Fibroblast of lung (primary cell): ENCODE data around the gene RAB8A.

Experiments
- EZH2 ChIP-seq: IDR thresholded peaks from 2 replicates; pipeline ENCODE4 v1.5.1; 2012; ENCODE audit warnings: low read length, control low read depth, mild to moderate bottlenecking; ENCODE audit errors: missing control alignments
- TF ChIP-seq, protein P1 (sequence below), 2 donors: IDR thresholded peaks in 1 of 2; conservative IDR thresholded peaks in 1 of 2; 1 replicate in 1 of 2; 2 replicates in 1 of 2; pipeline ENCODE4 v1.5.1; 2011 to 2012; ENCODE audit warnings: low read length in 2 of 2, control low read depth in 1 of 2, inconsistent platforms in 1 of 2, low read depth in 1 of 2, mild to moderate bottlenecking in 1 of 2

- TF ChIP-seq, protein P1, sequence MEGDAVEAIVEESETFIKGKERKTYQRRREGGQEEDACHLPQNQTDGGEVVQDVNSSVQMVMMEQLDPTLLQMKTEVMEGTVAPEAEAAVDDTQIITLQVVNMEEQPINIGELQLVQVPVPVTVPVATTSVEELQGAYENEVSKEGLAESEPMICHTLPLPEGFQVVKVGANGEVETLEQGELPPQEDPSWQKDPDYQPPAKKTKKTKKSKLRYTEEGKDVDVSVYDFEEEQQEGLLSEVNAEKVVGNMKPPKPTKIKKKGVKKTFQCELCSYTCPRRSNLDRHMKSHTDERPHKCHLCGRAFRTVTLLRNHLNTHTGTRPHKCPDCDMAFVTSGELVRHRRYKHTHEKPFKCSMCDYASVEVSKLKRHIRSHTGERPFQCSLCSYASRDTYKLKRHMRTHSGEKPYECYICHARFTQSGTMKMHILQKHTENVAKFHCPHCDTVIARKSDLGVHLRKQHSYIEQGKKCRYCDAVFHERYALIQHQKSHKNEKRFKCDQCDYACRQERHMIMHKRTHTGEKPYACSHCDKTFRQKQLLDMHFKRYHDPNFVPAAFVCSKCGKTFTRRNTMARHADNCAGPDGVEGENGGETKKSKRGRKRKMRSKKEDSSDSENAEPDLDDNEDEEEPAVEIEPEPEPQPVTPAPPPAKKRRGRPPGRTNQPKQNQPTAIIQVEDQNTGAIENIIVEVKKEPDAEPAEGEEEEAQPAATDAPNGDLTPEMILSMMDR (conservative IDR thresholded peaks at IDR 0.05 in 1 of 2, IDR thresholded peaks at IDR 0.05 in 1 of 2; ENCODE audit: low read depth in 1 of 2, low read length in 2 of 2), result no peak
- TF ChIP-seq EZH2, result no peak
Measured at GRCh38 chr19:16085115-16085514, 26.6 kb upstream of the RAB8A start.
